Trophoblast cell (in vitro differentiated cells and primary cell): ENCODE measurements around the gene GPC3.

Experiments used
- DNase-seq, 2 donors: peaks; one replicate each; pipeline ENCODE4 v3.0.0-alpha.2; 2016
- H2AFZ ChIP-seq: 2 replicates; pipeline ENCODE4 v1.6.1; 2013; ENCODE audit warnings: low read length, moderate library complexity, mild to moderate bottlenecking; ENCODE audit not compliant: insufficient read depth, poor library complexity
- H2AK5ac ChIP-seq: 2 replicates; pipeline ENCODE4 v1.6.1; 2013; ENCODE audit warnings: mild to moderate bottlenecking, low read length
- H2BK120ac ChIP-seq: 2 replicates; pipeline ENCODE4 v1.6.1; 2013; ENCODE audit warnings: low read length, mild to moderate bottlenecking, moderate library complexity; ENCODE audit not compliant: insufficient read depth, poor library complexity
- H2BK12ac ChIP-seq: 2 replicates; pipeline ENCODE4 v1.6.1; 2013; ENCODE audit warnings: mild to moderate bottlenecking, low read length, moderate library complexity
- H2BK5ac ChIP-seq: 2 replicates; pipeline ENCODE4 v1.6.1; 2013; ENCODE audit warnings: low read length, low read depth, moderate library complexity, mild to moderate bottlenecking; ENCODE audit not compliant: poor library complexity
- H3K14ac ChIP-seq: 2 replicates; pipeline ENCODE4 v1.6.1; 2013; ENCODE audit warnings: mild to moderate bottlenecking, low read length
- H3K18ac ChIP-seq: 2 replicates; pipeline ENCODE4 v1.6.1; 2013; ENCODE audit warnings: mild to moderate bottlenecking, low read length
- H3K23ac ChIP-seq: 2 replicates; pipeline ENCODE4 v1.6.1; 2013; ENCODE audit warnings: low read length
- H3K27ac ChIP-seq: 2 replicates; pipeline ENCODE4 v1.5.1; 2013; ENCODE audit warnings: low read depth, mild to moderate bottlenecking, inconsistent platforms, low read length, moderate library complexity
- H3K27me3 ChIP-seq: 2 replicates; pipeline ENCODE4 v1.6.1; 2013; ENCODE audit warnings: inconsistent platforms, mild to moderate bottlenecking, low read length, moderate library complexity; ENCODE audit not compliant: insufficient read depth
- H3K36me3 ChIP-seq, 2 experiments: 1 replicate in 1 of 2; 2 replicates in 1 of 2; pipeline ENCODE4 v1.6.1; 2013; ENCODE audit warnings: low read length in 2 of 2, mild to moderate bottlenecking in 2 of 2, moderate library complexity in 1 of 2; ENCODE audit not compliant: insufficient read depth in 2 of 2, control insufficient read depth in 1 of 2
- H3K4ac ChIP-seq: 2 replicates; pipeline ENCODE4 v1.6.1; 2013; ENCODE audit warnings: low read depth, mild to moderate bottlenecking, low read length, moderate library complexity
- H3K4me1 ChIP-seq, 2 experiments: 1 replicate in 1 of 2; 2 replicates in 1 of 2; pipeline ENCODE4 v1.6.1; 2013; ENCODE audit warnings: low read length in 2 of 2, mild to moderate bottlenecking in 2 of 2, moderate library complexity in 1 of 2; ENCODE audit not compliant: insufficient read depth in 2 of 2, control insufficient read depth in 1 of 2
- H3K4me2 ChIP-seq: 2 replicates; pipeline ENCODE4 v1.6.1; 2013; ENCODE audit warnings: inconsistent platforms, mild to moderate bottlenecking, low read length, moderate library complexity
- H3K4me3 ChIP-seq: 2 replicates; pipeline ENCODE4 v1.5.1; 2013; ENCODE audit warnings: mild to moderate bottlenecking, low read depth, low read length, inconsistent platforms
- H3K79me1 ChIP-seq: one replicate; pipeline ENCODE4 v1.6.1; 2013; ENCODE audit warnings: low read length
- H3K79me2 ChIP-seq: 2 replicates; pipeline ENCODE4 v1.6.1; 2013; ENCODE audit warnings: low read length, mild to moderate bottlenecking; ENCODE audit not compliant: control insufficient read depth, insufficient read depth, poor library complexity
- H3K9ac ChIP-seq: 2 replicates; pipeline ENCODE4 v1.6.1; 2013; ENCODE audit warnings: mild to moderate bottlenecking, low read length
- H3K9me3 ChIP-seq: 2 replicates; pipeline ENCODE4 v1.6.1; 2013; ENCODE audit warnings: low read depth, mild to moderate bottlenecking, control low read depth, inconsistent platforms, low read length; ENCODE audit not compliant: insufficient read depth
- H4K12ac ChIP-seq: 2 replicates; pipeline ENCODE4 v1.6.1; 2013; ENCODE audit warnings: low read depth, mild to moderate bottlenecking, low read length, moderate library complexity
- H4K8ac ChIP-seq: 2 replicates; pipeline ENCODE4 v1.6.1; 2013; ENCODE audit warnings: low read depth, mild to moderate bottlenecking, low read length, moderate library complexity
- H4K91ac ChIP-seq: one replicate; pipeline ENCODE4 v1.6.1; 2013; ENCODE audit warnings: low read depth, mild to moderate bottlenecking, low read length, moderate library complexity
- WGBS: extraction: QIAGEN DNeasy Blood & Tissue Kit; methylation state at CpG from one replicate; pipeline ENCODE4 v1.1.7; 2013; ENCODE audit warnings: missing lambda C conversion rate; ENCODE audit not compliant: insufficient read length, insufficient coverage; ENCODE audit errors: extremely low coverage; 5-methylcytosine and 5-hydroxymethylcytosine counted together

The GPC3 gene

DNA sequence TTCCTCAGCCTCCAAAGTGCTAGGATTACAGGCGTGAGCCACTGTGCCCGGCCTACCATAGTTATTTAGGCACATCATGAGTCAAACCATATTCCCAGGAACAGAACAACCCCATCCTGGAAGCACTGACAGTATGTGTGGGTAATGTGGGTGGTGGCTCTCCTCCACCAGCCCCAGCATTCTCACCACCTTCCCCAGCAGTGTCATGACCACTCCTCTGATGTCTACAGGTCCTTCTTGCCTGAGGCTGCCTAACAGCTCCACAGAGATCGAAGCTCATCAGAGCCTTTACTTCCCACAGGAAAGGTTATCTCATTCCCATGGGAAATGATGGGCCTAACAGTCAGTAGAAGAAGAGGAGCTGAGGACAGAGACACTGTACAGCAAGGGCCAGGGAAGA is 440.6 kb downstream of the GPC3 start:
- DNase-seq, result peak; percentile 69 to 72
- Histone ChIP-seq H3K9me3 (no peaks in the 10 kb centered on the region), H2BK12ac (peak overlapping the region; percentile 99), H4K8ac (peak overlapping the region; percentile 65), H3K27ac (peak overlapping the region; percentile 60), H3K79me1 (peaks cover 11% of the 10 kb centered on the region), H3K18ac (peak overlapping the region; percentile 92), H3K4ac (peak overlapping the region; percentile 86), H3K79me2 (peaks cover 2% of the 10 kb centered on the region), H3K9ac (no peak overlapping the region), H4K12ac (peak overlapping the region; percentile 54), H3K36me3 (peaks cover 0 to 1% of the 10 kb centered on the region in 2 experiments), H4K91ac (peak overlapping the region; percentile 94), H2BK5ac (peak overlapping the region; percentile 84), H2AK5ac (peak overlapping the region; percentile 98), H3K27me3 (no peaks in the 10 kb centered on the region), H3K4me2 (no peak overlapping the region), H3K4me3 (no peak overlapping the region), H3K4me1 (peaks cover 5 to 11% of the 10 kb centered on the region in 2 experiments), H3K23ac (no peak overlapping the region), H2BK120ac (peak overlapping the region; percentile 76), H3K14ac (peak overlapping the region; percentile 95), H2AFZ (no peak overlapping the region)
- WGBS, result no CpG with 5 or more reads among the region's 3 CpGs

DNA sequence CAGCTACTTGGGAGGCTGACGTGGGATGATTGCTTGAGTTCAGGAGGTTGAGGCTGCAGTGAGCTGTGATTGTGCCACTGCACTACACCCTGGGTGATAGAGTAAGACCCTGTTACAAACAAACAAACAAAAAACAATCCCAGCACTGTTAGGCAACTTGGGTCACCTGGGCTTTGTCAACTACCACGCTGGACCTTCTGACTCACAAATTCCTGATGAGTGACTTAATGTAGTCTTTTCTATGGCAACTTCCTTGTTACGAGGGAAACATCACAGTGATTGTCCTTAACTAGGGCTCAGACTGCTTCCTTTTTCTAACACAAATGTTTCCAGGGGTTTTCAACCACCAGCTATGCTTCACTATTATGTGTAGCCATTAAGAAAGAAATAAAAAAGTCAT is 441.3 kb downstream of the GPC3 start:
- H3K9me3 ChIP-seq, result no peaks in the 10 kb centered on the region
- peak overlapping the region; percentile 83 for H4K91ac ChIP-seq
- peak overlapping the region; percentile 75 for H3K27ac ChIP-seq
- H3K4ac ChIP-seq, result no peak overlapping the region
- no peak overlapping the region for H2AK5ac ChIP-seq
- H4K8ac ChIP-seq, result peak overlapping the region; percentile 88
- DNase-seq, result peak; percentile 76 to 93
- WGBS, result no CpG with 5 or more reads among the region's 3 CpGs
- peaks cover 5 to 11% of the 10 kb centered on the region in 2 experiments for H3K4me1 ChIP-seq
- H3K79me2 ChIP-seq, result peaks cover 2% of the 10 kb centered on the region
- no peak overlapping the region for H2AFZ ChIP-seq
- H3K23ac ChIP-seq, result no peak overlapping the region
- H3K27me3 ChIP-seq, result no peaks in the 10 kb centered on the region
- peak overlapping the region; percentile 66 for H2BK120ac ChIP-seq
- H2BK12ac ChIP-seq, result peak overlapping the region; percentile 89
- H2BK5ac ChIP-seq, result peak overlapping the region; percentile 95
- H3K4me3 ChIP-seq, result no peak overlapping the region
- H3K9ac ChIP-seq, result no peak overlapping the region
- H3K18ac ChIP-seq, result peak overlapping the region; percentile 71
- H3K4me2 ChIP-seq, result peak overlapping the region; percentile 2
- peak overlapping the region; percentile 43 for H4K12ac ChIP-seq
- H3K79me1 ChIP-seq, result peaks cover 11% of the 10 kb centered on the region
- H3K14ac ChIP-seq, result peak overlapping the region; percentile 66
- H3K36me3 ChIP-seq, result peaks cover 0 to 1% of the 10 kb centered on the region in 2 experiments

DNA sequence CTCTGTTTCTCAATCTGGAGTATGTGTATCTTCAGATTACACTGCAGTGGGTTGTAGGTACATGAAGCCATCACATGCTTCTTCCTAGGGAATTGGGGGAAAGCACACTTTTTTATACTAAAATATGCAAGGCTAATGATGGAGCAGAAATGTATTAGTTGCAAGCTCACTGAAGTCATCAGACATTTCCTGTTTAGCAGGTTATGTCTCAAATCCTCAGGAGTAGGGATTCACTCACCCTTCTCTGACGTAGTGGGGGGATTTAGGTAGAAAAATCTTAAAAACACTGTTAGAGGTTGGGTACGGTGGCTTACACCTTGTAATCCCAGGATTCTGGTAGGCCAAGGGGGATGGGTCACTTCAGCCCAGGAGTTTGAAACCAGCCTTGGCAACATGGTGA is 441.7 kb downstream of the GPC3 start:
- Histone ChIP-seq H3K23ac (no peak overlapping the region), H2AK5ac (no peak overlapping the region), H3K9ac (no peak overlapping the region), H3K27ac (peak overlapping the region; percentile 75), H3K27me3 (no peaks in the 10 kb centered on the region), H3K4me3 (no peak overlapping the region), H3K79me1 (peaks cover 11% of the 10 kb centered on the region), H4K12ac (peak overlapping the region; percentile 43), H2AFZ (no peak overlapping the region), H2BK12ac (peak overlapping the region; percentile 89), H3K9me3 (no peaks in the 10 kb centered on the region), H3K79me2 (peaks cover 2% of the 10 kb centered on the region), H4K8ac (peak overlapping the region; percentile 88), H2BK5ac (peak overlapping the region; percentile 95), H3K4ac (no peak overlapping the region), H3K18ac (peak overlapping the region; percentile 71), H2BK120ac (peak overlapping the region; percentile 66), H3K14ac (peak overlapping the region; percentile 66), H3K4me2 (peak overlapping the region; percentile 2), H4K91ac (peak overlapping the region; percentile 83), H3K4me1 (peaks cover 5 to 11% of the 10 kb centered on the region in 2 experiments), H3K36me3 (peaks cover 0 to 1% of the 10 kb centered on the region in 2 experiments)
- DNase-seq, result peak; percentile 36 to 88
- no CpG with 5 or more reads among the region's 2 CpGs for WGBS

DNA sequence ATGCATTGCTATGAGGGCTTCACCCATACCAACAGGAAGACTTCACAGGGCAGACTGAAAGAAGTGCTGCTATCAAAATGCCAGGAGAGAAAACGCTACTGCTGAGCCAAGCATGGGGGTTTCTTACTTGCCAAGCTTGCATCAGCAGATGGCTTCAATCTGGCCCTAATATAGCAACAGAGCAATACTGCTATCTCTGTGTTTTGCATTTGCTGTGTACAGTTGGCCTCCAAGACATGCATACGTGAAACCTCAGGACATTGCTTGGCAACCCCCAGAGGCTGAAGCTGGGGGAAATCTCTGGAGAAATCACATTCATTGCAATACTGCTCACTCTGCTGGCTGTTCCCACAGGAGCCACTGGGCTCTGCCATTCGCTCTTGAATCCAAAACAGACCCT is 442.9 kb downstream of the GPC3 start:
- H3K4ac ChIP-seq, result no peak overlapping the region
- H3K18ac ChIP-seq, result no peak overlapping the region
- peaks cover 5 to 11% of the 10 kb centered on the region in 2 experiments for H3K4me1 ChIP-seq
- no peak overlapping the region for H4K8ac ChIP-seq
- no peak overlapping the region for H4K91ac ChIP-seq
- peaks cover 11% of the 10 kb centered on the region for H3K79me1 ChIP-seq
- H2BK5ac ChIP-seq, result no peak overlapping the region
- H3K27me3 ChIP-seq, result no peaks in the 10 kb centered on the region
- peaks cover 0 to 1% of the 10 kb centered on the region in 2 experiments for H3K36me3 ChIP-seq
- H3K27ac ChIP-seq, result no peak overlapping the region
- no peak overlapping the region for H3K4me2 ChIP-seq
- no peak overlapping the region for H2AK5ac ChIP-seq
- H3K4me3 ChIP-seq, result no peak overlapping the region
- no CpG with 5 or more reads among the region's 3 CpGs for WGBS
- H3K79me2 ChIP-seq, result peaks cover 2% of the 10 kb centered on the region
- H2AFZ ChIP-seq, result no peak overlapping the region
- peak in 1 of 2 donors; percentile 5 for DNase-seq
- H3K14ac ChIP-seq, result no peak overlapping the region
- H3K23ac ChIP-seq, result no peak overlapping the region
- H3K9me3 ChIP-seq, result no peaks in the 10 kb centered on the region
- H3K9ac ChIP-seq, result no peak overlapping the region
- no peak overlapping the region for H2BK120ac ChIP-seq
- H2BK12ac ChIP-seq, result no peak overlapping the region
- no peak overlapping the region for H4K12ac ChIP-seq
